HG02870 (cell line): Measurements from ENCODE around the gene NRP2.

Source experiments
- ATAC-seq: cut with Tn5 transposase; IDR thresholded peaks from one replicate; pipeline ENCODE4 v1.9.1; 2021; ENCODE audit warnings: mild to moderate bottlenecking, moderate library complexity; ENCODE audit not compliant: unreplicated experiment

Gene NRP2

DNA sequence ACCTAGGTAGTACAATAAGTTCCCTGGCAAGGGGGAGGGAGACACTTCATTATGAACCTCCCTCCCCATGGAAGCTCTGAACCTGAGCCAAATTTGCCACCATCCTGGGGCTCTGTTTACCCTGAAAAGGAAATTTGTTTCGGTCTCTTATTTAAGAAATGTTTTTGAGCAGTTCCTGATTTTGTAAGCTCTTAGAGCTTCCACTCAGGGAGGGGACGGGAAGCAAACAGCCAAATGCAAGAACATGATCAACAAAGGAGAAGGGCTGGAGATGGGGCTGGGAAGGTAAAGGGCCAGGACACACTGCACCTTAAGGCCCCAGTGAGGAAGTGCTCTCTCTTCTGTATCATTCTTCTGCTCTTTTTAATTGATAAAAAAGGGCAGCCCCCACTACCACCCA is 117.9 kb downstream of the NRP2 start:
- ATAC-seq, result no peak

DNA sequence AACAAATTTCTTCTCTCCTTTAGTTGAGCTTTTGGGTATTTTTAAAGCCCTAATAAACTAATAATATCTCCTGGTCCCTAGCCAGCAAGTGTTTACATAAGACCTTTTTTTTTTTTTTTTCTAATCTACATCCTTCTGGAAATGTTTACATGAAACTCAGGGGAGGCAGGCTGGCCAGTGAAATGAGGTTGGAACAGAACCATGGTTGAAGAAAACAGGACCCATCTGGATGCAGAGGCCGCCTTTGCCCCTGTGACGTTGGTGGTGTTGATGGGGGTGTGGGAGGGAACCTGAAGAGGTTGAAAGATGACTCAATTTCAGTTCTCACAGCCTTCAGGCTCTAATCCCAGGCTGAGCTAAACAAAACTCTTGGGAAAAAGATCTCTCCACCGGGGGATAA is 118.5 kb downstream of the NRP2 start:
- ATAC-seq, result no peak

DNA sequence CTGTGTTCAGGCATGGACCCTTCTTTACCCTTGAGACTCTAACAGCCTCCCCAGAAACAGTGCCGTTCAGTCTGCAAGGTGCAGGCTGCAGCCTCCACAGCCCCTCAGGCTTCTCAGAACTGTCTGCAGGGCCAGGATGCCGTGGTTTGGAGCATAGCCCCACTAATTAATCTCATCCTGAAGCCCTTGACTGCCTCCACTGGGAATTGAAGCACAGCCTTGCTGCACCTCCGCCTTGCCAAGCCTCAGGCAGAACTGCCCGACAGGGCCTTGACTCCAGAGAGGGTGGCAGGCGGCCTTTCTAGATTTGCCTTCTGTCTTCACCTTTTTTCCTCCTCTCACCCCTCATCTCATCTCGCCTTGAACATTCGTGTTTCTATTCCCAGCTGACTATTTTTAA is 119.8 kb downstream of the NRP2 start:
- ATAC-seq, result no peak

DNA sequence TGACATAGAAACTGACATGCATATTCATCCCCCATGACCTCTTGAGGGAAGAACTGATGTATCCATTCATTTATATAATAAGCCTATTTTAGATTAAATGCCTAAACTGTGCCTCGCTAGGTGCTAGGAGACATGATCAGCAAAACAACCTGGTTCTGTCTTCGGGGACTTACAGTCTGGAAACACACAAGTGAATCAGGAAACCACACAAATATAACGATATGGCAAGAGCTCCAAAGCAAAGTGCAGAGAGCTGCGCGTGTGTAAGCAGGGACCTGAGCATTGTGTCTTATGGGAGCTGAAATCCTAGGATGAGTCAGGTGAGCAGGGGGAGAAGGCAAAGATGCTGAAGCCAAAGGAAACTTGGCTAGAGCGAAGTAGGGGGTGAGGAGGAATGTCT is 120.6 kb downstream of the NRP2 start:
- ATAC-seq, result no peak

DNA sequence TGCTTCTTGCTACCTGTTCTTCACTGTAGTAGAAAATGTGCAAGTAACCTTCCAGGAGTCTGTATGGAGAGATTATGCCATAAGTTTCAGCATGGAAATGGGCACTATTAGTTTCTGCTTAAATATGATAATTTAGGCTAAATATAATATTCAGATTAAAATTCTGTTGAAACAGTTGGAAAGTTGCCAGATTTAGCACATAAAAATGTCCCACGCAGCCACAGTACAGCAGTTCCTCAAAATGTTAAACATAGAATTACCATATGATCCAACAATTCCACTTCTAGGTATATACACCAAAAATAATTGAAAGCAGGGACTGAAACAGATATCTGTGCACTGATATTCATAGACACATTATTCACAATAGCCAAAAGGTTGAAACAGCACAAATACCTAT is 121.2 kb downstream of the NRP2 start:
- ATAC-seq, result no peak

DNA sequence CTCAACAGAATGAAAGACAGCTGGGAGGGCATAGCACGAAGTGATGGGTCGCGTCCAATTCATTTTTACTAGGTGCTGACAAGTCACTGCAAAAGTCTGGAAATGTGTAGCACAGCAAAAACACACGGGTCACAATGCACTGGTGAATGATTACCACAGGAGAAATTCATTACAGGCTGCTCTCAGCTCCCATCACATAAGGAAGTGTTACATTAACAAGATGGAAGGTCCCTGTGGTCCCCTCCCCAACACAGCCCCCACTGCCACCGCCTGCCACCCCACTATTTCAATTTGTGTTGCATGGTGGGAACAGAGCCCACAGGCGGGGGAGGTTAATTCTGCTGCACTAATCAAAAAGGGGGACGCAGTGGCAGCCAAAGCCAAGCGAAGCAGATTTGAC is 122.8 kb downstream of the NRP2 start:
- ATAC-seq, result no peak

DNA sequence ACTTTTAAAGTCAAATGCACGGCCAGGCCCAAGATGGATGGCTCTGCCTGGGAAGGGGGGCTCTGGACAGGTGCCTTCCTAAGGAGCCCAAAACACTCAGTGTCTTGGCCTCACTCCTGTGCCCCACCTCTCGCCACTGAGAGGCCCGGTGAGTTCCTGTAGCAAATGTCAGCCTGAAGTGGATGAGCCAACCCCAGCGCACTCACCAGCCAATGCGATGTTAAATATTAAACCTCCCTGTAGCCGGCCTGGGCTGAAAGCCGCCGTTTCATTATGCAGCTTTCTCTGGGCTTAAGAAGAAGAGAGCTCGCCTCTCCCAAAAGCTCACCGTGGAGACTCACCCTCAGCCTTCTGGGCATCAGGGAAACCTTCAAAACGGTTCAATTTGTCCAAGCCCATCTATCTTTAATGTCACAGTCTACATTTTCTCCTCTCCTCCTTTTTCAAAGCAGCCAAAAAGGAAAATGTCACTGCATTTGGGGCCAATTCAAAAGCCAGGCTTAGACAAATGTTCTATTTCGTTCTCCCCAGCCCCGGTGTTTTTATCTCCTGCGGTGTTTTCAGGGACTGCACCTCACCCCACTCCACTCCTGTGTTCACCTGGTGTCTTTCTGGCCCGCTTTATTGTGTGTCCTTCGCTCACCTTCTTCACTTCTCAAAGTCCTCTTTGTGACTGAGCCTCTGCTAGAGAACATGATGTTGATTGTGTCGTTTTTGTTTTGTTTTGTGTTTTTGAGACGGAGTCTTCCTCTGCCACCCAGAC is 124.0 kb downstream of the NRP2 start:
- no peak for ATAC-seq

DNA sequence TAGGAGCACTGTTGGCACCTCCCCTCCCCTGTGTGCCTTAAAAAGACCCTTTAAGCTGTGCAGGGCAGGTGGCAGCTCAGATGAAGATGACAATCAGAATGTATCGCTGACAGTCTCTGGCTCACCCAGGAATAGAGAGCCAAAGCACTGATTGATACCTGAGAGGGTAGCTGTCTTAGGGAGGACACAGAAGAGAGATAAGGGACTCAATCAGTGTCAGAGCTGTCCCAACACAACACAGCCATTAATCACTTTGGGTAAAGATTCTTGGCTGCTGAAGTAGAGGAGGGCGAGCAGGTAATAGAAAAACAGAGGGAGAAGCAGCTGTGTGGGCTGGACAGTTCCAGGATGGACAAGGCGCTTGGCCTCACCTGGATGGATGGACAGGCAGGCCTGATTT is 124.9 kb downstream of the NRP2 start:
- no peak for ATAC-seq

DNA sequence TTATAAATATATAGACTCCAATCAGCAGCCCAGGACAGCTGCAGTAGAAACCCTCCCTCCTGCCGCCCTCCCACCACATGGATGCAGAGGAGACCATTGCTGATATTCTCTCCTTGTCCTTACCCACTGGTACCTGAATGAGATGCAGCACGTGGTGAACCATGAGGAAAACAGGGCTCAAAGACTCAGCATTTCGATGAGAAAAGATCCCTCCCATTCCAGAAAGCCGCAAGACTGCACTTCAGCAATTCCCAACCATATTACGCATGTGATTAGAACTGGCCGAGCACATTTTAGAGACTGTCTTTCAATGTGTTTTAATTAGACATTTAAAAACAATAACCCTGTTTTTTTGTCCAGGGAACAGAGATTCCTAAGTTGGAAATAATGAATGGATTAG is 125.5 kb downstream of the NRP2 start:
- ATAC-seq, result no peak

DNA sequence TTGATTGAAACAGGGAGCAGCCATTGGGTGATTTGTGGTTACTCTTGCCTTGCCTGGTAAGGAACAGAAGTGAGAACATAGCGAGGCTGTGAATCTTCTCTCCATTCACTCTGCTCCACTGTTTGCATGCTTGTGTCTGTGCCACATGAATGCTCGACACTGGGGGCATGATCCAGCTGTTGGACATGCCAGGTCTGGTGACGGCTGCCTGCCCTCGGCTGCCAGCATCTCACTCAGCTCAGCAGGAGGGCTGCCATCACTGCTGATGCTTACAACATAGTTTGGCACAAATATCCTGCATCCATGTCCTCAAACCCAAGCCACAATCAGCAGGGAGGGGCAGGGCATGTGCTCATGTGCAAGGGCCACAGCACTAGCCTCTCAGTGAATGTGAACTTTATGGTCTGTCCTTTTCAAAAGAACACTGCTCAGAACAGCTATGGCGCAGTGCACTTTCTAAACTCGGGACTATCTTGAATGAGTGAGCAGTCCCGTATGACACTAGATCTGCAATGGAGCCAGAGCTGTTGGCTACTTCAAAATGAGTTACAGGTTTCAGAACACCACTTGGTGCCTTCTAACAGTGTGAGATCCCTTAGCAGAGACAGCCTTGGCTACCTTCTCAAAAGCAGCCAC is 126.3 kb downstream of the NRP2 start:
- ATAC-seq, result no peak

DNA sequence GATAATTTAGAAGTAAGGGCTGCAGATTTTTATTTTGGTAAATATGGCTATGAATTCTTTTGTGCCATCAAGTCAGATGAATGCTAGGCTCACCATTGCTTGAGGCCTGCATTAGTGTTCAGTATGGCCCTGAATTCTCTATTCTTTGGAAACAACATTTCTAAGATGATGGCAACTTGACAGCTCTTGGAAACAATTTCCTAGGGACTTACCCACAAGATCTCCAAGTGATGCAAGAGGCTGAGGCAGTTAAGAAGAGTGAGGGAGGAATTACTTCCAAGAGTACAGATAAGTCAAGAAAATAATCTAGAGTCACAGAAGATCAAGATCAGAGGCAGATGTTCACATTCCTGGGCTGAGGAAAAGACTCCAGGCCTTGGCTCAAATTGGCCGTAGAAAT is 129.1 kb downstream of the NRP2 start:
- no peak for ATAC-seq

DNA sequence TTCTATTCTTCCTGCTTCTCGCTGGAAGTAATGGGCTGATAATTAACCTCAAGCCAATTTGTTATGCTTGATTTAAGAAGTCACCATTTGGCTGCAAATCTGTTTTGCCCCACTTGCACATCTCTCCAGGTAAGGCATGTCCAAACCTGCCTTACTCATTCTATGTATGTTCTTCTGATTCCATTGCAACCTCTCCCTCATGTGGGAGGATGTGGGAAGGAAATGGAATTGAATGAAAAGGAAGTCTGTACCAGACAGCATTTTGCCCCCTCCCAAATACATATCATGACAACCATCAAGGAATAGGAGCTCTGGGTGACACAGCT is 131.7 kb downstream of the NRP2 start:
- ATAC-seq, result no peak

DNA sequence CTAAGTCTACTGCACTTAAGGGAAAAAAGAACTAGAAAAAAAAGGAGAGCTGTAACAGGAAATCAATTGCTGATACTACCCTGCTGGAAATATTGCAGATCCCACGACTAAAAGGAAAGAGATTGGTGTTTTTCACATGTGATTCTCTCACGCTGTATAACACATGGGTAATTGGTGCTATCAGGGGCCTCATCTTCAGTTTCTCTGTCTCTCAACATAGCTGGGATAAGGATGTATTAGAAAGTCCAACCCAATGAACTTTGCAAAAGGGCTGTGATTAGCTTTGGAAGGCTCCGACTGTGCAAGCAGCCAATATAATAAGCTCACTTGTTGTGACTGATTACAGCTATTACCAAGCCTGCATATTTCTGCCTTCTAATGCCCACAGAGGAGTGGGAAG is 133.4 kb downstream of the NRP2 start:
- ATAC-seq, result no peak

DNA sequence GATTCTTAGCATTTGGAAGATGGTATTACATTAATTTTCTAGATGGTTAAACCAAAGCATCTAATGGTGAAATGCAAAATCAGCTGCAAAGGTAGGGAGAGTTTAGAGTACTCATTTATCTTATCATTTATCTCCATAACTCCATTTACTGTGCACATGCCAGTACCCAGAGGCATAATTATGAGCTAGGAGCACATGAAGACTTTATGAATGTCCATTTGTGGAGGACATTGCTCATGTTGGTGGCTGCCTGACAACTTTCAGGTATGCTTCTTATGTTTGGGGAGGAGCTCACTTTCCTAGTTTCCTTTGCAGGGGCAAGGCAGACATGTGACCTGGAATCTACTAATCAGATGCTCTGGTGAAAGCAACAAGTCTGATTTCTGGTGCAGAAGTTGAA is 134.0 kb downstream of the NRP2 start:
- ATAC-seq, result no peak

DNA sequence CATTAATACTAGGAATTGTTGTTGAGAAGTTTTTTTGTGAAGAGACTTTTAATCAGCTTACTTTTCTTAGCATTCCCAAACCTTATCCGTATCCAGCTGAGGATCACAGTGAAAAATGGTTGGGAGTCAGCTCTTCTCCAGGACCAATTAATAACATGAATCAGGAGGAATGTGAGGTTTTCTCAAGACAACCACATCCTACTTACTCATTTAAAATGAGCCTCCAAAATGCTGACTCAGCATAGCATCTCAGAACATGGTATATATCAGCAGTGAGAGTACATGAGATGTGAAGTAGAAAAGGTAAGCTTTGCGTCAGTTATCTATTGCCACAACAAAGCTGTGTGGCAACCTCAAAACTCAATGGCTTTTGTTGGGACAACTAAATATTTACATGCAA is 140.3 kb downstream of the NRP2 start:
- no peak for ATAC-seq

DNA sequence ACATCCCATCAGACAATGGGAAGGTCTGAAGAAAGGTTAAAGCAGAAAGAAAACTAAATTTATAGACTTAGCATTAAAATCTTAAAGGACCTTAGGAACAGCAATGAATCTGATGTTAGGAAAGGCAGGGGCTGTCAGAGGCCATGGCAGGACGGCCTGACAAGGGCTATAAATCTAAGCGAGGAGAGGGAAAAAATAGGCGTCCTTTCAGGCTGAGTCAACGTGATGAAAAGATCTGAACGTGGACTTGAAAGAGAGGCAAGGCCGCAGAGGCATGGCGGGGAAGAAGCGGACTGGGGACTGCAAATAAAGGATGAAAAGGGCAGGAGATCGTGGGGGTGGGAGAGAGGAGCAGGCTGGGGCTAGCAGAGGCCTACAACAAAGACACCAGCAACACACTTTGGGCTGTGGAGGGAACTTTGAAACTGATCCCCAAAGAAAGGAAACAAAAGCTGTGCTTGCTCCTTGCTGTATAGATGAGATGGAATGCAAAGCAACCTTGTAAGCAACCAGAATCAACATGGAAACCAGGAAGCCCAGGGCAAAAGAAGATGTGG is 145.6 kb downstream of the NRP2 start:
- ATAC-seq, result no peak

DNA sequence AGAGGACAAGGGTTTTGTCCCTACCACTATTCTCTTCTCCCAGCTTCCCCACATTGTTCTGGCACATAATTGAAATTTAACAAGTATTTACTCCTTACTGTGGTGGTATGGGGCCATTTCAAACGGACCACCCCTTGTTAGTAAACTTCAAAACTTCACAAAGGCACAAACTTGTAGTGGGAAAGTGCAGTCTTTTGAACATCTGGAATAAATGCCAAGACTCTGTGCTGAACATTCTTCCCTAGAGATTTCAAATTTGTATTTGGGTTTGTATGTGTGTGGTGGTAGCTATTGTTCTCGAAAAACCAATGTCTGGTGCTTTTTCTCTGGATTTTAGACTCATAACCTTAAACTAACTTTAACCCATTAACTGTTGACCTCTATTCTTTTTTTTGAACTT is 151.6 kb downstream of the NRP2 start:
- ATAC-seq, result no peak

DNA sequence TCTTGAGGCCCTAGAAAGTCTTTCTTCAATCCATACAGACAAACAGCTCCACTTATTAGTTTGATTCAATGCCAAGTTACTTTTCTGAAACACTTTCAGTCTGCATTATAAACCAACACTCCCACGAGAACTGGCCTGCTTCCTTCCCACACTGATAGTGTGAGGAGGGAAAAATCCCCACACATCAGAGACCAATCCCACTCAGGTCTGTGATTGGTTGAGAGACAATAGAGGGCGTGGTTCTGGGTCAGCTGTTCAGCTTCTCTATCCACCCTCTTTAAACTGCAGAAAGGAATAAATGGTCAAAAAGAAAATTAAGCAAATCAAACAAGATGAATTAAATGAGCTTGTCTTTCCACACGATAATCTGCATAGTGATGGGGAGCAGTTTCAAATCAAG is 152.5 kb downstream of the NRP2 start:
- no peak for ATAC-seq

DNA sequence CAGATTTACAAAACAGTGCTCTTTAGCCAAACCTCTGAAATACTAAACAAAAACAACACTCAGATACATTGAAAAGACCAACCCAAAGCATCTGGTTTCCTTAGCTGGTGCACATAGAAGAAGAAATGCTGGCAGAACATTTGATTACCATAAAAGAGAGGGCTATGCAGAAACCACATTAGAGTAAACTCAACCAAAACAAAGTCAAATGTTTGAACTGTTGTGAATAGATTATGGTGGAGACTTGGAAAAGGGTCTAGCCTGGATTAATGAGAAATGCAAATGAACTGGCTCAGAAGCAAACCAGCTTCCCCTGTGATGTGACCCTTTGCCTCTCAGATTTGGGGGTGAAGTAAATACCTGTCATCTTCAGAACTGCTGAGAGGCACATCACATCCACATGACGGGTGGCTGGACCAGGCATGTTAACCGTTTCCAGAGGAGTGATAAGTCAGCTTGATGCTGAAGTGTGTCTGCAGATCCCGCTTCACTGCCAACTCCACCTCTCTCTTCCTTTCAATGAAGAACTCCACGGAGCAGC is 153.0 kb downstream of the NRP2 start:
- ATAC-seq, result no peak

DNA sequence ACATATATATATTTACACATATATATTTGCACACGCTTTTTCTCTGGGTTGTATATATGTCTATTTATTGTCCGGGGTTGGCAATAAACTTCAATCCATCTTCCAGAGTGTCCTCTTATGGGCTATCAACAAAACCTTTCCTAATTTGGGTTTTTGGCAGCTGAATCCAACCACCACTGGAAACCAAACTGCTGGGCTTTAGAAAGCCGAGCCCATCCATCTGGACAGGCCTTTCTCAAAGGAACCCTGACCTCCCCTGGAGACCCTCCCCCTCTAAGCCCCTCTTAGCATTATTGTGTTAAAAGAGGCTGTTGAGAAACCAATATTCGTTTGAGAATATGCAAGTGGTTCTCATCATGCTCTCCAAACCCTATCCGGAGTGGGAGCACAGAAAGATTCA is 153.6 kb downstream of the NRP2 start:
- no peak for ATAC-seq

DNA sequence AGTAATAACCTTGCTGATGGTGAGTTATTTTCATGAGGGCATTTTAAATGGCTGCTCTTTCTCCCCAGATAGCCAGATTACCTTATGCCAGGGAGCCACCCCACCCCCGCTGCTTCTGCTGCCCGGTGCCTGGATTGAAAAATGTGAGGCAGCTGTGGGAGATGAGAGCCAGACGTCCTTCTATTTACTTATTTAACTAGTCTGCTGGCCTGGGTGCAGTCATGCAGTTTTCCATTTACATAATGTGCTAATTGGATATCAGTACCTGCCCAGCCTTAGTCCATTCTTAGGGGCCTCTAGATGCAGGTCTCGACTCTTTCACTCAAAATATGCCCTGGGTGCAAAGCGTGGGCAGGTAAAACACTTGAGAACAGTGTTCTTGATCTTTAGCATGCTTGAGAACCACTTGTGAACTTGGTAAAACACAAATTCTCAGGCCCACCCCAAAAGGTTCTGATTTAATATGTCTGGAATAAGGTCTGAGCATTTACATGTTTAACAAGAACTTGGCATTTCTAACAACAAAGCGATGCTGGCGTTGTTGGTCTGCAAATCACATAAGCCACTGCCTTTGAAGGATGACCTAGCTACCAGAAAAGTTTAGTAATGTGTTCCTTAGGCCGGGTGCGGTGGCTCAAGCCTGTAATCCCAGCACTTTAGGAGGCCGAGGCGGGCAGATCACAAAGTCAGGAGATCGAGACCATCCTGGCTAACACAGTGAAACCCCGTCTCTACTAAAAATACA is 154.3 kb downstream of the NRP2 start:
- no peak for ATAC-seq

DNA sequence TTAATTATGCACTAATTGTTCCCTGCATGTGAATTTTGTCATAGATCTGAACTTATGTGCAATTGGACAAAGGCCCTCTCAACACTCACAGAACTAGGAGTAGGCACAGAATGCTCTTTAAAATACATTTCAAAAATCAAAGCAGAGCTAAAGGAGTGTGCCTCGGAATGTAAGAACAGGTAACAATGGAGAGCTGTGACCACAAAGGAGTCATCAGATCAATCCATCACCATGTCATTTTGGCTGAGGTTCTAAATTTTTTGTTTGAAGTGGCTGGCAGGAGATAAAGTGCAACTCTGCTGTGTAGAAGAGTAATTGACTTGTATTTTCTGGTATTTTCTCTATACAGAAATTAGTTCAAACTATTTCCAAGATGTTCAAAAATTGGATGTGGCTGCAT is 155.4 kb downstream of the NRP2 start:
- no peak for ATAC-seq
